Endothelial cell of umbilical vein (primary cell): Measurements from ENCODE around the gene AMMECR1. TPM values are rescaled to one million over a fixed set of nuclear protein-coding genes. Genes with fewer than 3 reads are reported as not detected.

Experiments used
- BruUV-seq: library from RNA; stranded (reverse); fragments of 400-500 nt; replicated peaks from 2 replicates; lab custom pipeline; 2021; lab: Mats Ljungman, UMichigan
- CTCF ChIA-PET: fragments of 300-600, 350-600 bp; sonication (Branson Sonifier 250); formaldehyde crosslinking; loops from one replicate; lab custom pipeline; 2021; ENCODE audit warnings: antibody characterized with exemption, inconsistent platforms; lab: Charles Lee
- POLR2A ChIA-PET: fragments of 300-600, 350-600 bp; sonication (Branson Sonifier 250); formaldehyde crosslinking; loops from one replicate; lab custom pipeline; 2021; ENCODE audit warnings: antibody characterized with exemption, inconsistent platforms; lab: Charles Lee
- DNase-seq: peaks from one replicate; pipeline ENCODE4 v3.0.0-alpha.2; 2011; ENCODE audit warnings: low read depth, low spot score
- FAIRE-seq: peaks from 2 replicates; lab custom pipeline; 2011; peaks lifted over from hg19 to GRCh38; lab: Jason Lieb, UNC
- H2AFZ ChIP-seq: 2 replicates; pipeline ENCODE4 v1.6.0; 2012; ENCODE audit warnings: low read depth, low read length, control low read depth, inconsistent platforms
- H3K27ac ChIP-seq: 2 replicates; pipeline ENCODE4 v1.5.1; 2011; ENCODE audit warnings: low read depth, mild to moderate bottlenecking, control low read depth, low read length, moderate library complexity; ENCODE audit not compliant: insufficient read depth
- H3K27me3 ChIP-seq, 2 experiments: 2 replicates each; pipeline versions ENCODE4 v1.6.0 to v1.6.1; 2011; ENCODE audit warnings: low read length in 2 of 2, mixed read lengths in 1 of 2; ENCODE audit not compliant: control insufficient read depth in 2 of 2, insufficient read depth in 2 of 2
- H3K36me3 ChIP-seq, 2 experiments: 2 replicates in 1 of 2; 3 replicates in 1 of 2; pipeline ENCODE4 v1.5.1; 2011; ENCODE audit warnings: low read length in 2 of 2, mild to moderate bottlenecking in 1 of 2, moderate library complexity in 1 of 2; ENCODE audit not compliant: control insufficient read depth in 2 of 2, insufficient read depth in 2 of 2; ENCODE audit errors: extremely low read depth in 1 of 2
- H3K4me1 ChIP-seq: 3 replicates; pipeline ENCODE4 v1.5.1; 2011; ENCODE audit warnings: mild to moderate bottlenecking, low read length; ENCODE audit not compliant: control insufficient read depth, insufficient read depth; ENCODE audit errors: extremely low read depth
- H3K4me2 ChIP-seq: 2 replicates; pipeline ENCODE4 v1.6.1; 2011; ENCODE audit warnings: low read length, control low read depth, mixed read lengths; ENCODE audit not compliant: insufficient read depth
- H3K4me3 ChIP-seq, 3 experiments: fragments of 200-600 bp in 1 of 3; sonication (generic), shearing (Covaris generic) in 1 of 3; replicated peaks in 1 of 3; 2 replicates each; pipeline ENCODE4 v1.5.1; 2011 to 2016; ENCODE audit warnings: control low read depth in 3 of 3, low read length in 3 of 3, mild to moderate bottlenecking in 2 of 3, inconsistent platforms in 1 of 3, low read depth in 1 of 3, moderate library complexity in 1 of 3; ENCODE audit not compliant: insufficient read depth in 1 of 3
- H3K79me2 ChIP-seq: 2 replicates; pipeline ENCODE4 v1.6.0; 2012; ENCODE audit warnings: low read length, inconsistent platforms; ENCODE audit not compliant: control insufficient read depth, insufficient read depth
- H3K9ac ChIP-seq: replicated peaks from 2 replicates; pipeline ENCODE3; 2011; ENCODE audit warnings: low read length, control low read depth; ENCODE audit not compliant: insufficient read depth; ENCODE audit errors: extremely low read depth
- H3K9me1 ChIP-seq: replicated peaks from 3 replicates; pipeline ENCODE4 v1.6.0; 2011; ENCODE audit warnings: mild to moderate bottlenecking, low read length; ENCODE audit not compliant: control insufficient read depth, insufficient read depth; ENCODE audit errors: extremely low read depth
- H3K9me3 ChIP-seq: replicated peaks from 2 replicates; pipeline ENCODE4 v1.5.1; 2012; ENCODE audit warnings: low read length, inconsistent platforms; ENCODE audit not compliant: control insufficient read depth, insufficient read depth
- H4K20me1 ChIP-seq: replicated peaks from 2 replicates; pipeline ENCODE3; 2011; ENCODE audit warnings: mild to moderate bottlenecking, low read length; ENCODE audit not compliant: control insufficient read depth, insufficient read depth; ENCODE audit errors: extremely low read depth
- CTCF ChIP-seq, 2 donors: IDR thresholded peaks; 1 replicate in 1 of 2; 2 replicates in 1 of 2; pipeline ENCODE4 v1.5.1; 2011; ENCODE audit warnings: low read length in 2 of 2, mild to moderate bottlenecking in 2 of 2, moderate library complexity in 2 of 2, control low read depth in 1 of 2, inconsistent platforms in 1 of 2, low read depth in 1 of 2; ENCODE audit not compliant: insufficient read depth in 1 of 2; ENCODE audit errors: extremely low read depth in 1 of 2
- EZH2 ChIP-seq: IDR thresholded peaks from 2 replicates; pipeline ENCODE4 v1.6.1; 2012; ENCODE audit warnings: borderline replicate concordance, low read depth, mild to moderate bottlenecking, moderate library complexity, low read length, inconsistent platforms; ENCODE audit not compliant: severe bottlenecking
- FOS ChIP-seq: IDR thresholded peaks from 2 replicates; pipeline ENCODE4 v1.6.1; 2011; ENCODE audit warnings: mild to moderate bottlenecking, low read length, moderate library complexity, borderline replicate concordance; ENCODE audit not compliant: insufficient read depth
- GATA2 ChIP-seq: IDR thresholded peaks from 2 replicates; pipeline ENCODE4 v1.7.0; 2011; ENCODE audit warnings: low read depth, mild to moderate bottlenecking, moderate library complexity, mixed read lengths, low read length; ENCODE audit not compliant: insufficient read length, insufficient read depth
- JUN ChIP-seq: IDR thresholded peaks from 2 replicates; pipeline ENCODE4 v1.6.1; 2011; ENCODE audit warnings: borderline replicate concordance, low read depth; ENCODE audit not compliant: insufficient read length, insufficient read depth
- MAX ChIP-seq: IDR thresholded peaks from 2 replicates; pipeline ENCODE4 v1.6.1; 2011; ENCODE audit not compliant: insufficient read depth, insufficient read length
- POLR2A ChIP-seq: IDR thresholded peaks from 2 replicates; pipeline ENCODE4 v1.6.1; 2012; ENCODE audit warnings: low read depth, mild to moderate bottlenecking, control low read depth, low read length
- POLR2AphosphoS5 ChIP-seq: IDR thresholded peaks from 2 replicates; pipeline ENCODE4 v1.6.1; 2012; ENCODE audit warnings: low read depth, mild to moderate bottlenecking, control low read depth, low read length, moderate library complexity; ENCODE audit not compliant: insufficient read depth
- dilution Hi-C: fragments of 300-500 bp; cut with MboI; formaldehyde crosslinking; loops from one replicate; pipeline ENCODE4 v1.15.0; 2019; ENCODE audit warnings: low sequenced_read_pairs; ENCODE audit not compliant: extremely low pct_ligation_motif_present
- intact Hi-C: fragments of 100-400 bp; cut with micrococcal nuclease; formaldehyde crosslinking; loops from one replicate; pipeline ENCODE4 v1.10.0; 2022
- polyA plus RNA-seq, 4 experiments: library from polyadenylated mRNA; depleted of rRNA in 3 of 4; stranded (reverse) in 3 of 4; unstranded in 1 of 4; fragments of >200 nt; gene quantifications; 2 replicates each; pipeline versions ENCODE4 v1.2.1 to v1.2.3, GENCODE V29; 2011 to 2012; ENCODE audit warnings: missing spikeins in 1 of 4
- total RNA-seq: library from RNA; stranded (reverse); gene quantifications from 2 replicates; pipeline ENCODE4 v1.2.3, GENCODE V29; 2021

Gene AMMECR1
- total and polyA plus RNA-seq, 2 donors (not counting 3 experiments of a cell fraction or from before 2014, with no cell fraction given) = 3.6 to 6.9 TPM

GRCh38 chrX:110248578-110248977, 69.3 kb downstream of the AMMECR1 start:
- dilution Hi-C loops = no loop called here
- Histone ChIP-seq H3K4me1 (no peaks in the 10 kb centered on the region), H3K27me3 (no peaks in the 10 kb centered on the region), H3K4me3 (no peak overlapping the region), H3K36me3 (no peaks in the 10 kb centered on the region), H3K79me2 (no peaks in the 10 kb centered on the region), H3K27ac (no peak overlapping the region), H2AFZ (no peak overlapping the region), H3K9ac (no peak overlapping the region), H3K9me1 (no peaks in the 10 kb centered on the region), H3K4me2 (no peak overlapping the region), H3K9me3 (no peaks in the 10 kb centered on the region), H4K20me1 (no peaks in the 10 kb centered on the region)
- ChIA-PET CTCF (no interaction called here), POLR2A (no interaction called here)
- TF ChIP-seq GATA2 (no peak), POLR2AphosphoS5 (no peak)
- no TSS peak for BruUV-seq
- DNase-seq (no peak), FAIRE-seq (no peak)
- intact Hi-C loops = no loop called here

GRCh38 chrX:110245011-110245410, 72.9 kb downstream of the AMMECR1 start:
- Histone ChIP-seq H2AFZ (no peak overlapping the region), H4K20me1 (no peaks in the 10 kb centered on the region), H3K27ac (no peak overlapping the region), H3K27me3 (no peaks in the 10 kb centered on the region), H3K9me3 (no peaks in the 10 kb centered on the region), H3K36me3 (no peaks in the 10 kb centered on the region), H3K9ac (no peak overlapping the region), H3K79me2 (no peaks in the 10 kb centered on the region), H3K9me1 (no peaks in the 10 kb centered on the region), H3K4me2 (no peak overlapping the region), H3K4me3 (no peak overlapping the region), H3K4me1 (no peaks in the 10 kb centered on the region)
- CTCF ChIA-PET = no interaction called here
- dilution Hi-C loops (no loop called here), intact Hi-C loops (no loop called here)
- BruUV-seq = no TSS peak
- POLR2A ChIA-PET = no interaction called here
- FAIRE-seq (no peak), DNase-seq (no peak)
- TF ChIP-seq CTCF (IDR thresholded peaks at IDR 0.05; ENCODE audit: extremely low read depth in 1 of 2, insufficient read depth in 1 of 2, low read depth in 1 of 2, low read length in 2 of 2) (no peak), JUN (no peak), POLR2A (no peak), MAX (no peak), GATA2 (no peak), POLR2AphosphoS5 (no peak), EZH2 (no peak), FOS (no peak)
